D341Med (cell line): ENCODE results near the gene KRT74.
"Not testable (repeated sequence)": the region's sequence is repeated elsewhere in the genome, so short reads cannot be mapped to it uniquely, and the experiment has no call there.

Source experiments
- DNase-seq: peaks from one replicate; pipeline ENCODE4 v3.0.0; 2012; ENCODE audit warnings: low spot score

KRT74 gene

DNA sequence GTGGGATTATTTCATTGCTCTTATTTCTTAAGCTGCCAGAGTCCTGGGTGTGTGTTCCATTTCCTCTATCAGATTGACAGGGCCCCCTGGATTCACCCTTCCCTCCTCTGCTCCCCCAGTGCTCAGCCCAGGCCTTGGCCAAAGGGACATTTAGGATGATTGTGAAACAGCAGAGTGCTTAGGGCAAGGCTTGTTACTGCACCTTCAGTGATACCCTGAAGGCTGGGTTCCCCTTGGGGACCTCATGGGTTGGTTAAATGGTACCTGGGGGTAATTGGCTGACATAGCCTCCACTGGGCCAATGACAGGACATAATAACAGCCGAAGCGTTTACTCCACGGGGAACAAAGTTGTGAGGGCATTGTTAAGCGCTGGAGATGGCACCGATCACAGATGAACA, 28.9 kb upstream of the KRT74 start:
- no peak for DNase-seq

DNA sequence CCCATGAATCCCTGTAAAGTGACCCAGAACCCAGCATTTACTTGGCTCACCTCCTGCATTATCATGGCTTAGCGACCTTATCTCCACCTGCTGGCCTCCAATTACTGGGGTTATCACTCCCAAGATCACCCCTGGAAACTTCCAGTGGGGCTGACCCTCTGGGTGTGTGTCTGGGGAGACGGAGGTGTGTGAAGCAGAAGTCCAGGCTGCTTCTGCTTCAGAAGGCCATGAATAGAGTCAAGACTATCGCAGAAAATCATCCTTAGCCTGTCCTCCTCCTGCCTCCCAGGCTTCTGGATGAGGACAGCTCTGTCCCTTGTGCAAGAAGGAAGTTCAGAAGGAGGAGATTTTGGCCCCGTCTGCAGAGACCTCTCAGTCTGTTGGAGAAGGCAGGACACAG, 28.0 kb upstream of the KRT74 start:
- peak; percentile 5 for DNase-seq

DNA sequence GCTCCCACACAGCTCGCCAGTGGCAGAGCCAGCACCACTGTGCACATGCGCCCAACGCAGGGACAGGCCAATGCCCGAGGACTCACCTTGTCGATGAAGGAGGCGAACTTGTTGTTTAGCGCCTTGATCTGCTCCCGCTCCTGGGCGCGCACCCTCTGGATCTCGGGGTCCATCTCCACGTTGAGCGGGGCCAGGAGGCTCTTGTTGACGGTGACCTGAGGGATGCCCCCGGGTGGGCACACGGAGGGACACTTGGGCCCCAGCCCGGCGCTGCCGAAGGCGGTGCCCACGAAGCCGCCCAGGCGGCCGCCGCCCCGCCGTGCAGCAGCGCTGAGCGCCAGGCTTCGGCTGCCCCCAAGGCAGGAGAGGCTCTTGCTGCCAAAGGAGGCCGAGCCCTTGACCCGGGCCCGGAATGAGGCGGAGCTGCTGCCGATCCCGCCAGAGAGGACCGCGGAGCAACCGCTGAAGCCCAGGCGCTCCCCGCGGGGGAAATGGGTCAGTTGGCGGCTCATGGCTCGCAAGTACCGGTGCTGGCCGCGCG, 27.4 kb upstream of the KRT74 start, which contains the start of gene KRT72:
TSS of gene KRT72 (minus strand) at position 523 of the 541 bp plus-strand sequence. CDS start at position 512, 11 bp downstream.
- no peak for DNase-seq

DNA sequence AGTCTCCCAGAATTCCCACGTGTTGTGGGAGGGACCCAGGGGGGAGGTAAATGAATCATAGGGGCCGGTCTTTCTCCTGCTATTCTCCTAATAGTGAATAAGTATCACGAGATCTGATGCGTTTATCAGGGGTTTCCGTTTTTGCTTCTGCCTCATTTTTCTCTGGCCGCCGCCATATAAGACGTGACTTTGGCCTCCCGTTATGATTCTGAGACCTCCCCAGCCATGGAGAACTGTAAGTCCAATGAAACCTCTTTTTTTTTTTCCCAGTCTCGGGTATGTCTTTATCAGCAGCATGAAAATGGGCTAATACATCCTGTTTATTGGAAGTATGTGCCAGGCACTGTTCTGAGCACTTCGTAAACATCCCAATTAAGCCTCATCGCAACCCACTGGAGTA, 26.8 kb upstream of the KRT74 start:
- DNase-seq, result no peak

DNA sequence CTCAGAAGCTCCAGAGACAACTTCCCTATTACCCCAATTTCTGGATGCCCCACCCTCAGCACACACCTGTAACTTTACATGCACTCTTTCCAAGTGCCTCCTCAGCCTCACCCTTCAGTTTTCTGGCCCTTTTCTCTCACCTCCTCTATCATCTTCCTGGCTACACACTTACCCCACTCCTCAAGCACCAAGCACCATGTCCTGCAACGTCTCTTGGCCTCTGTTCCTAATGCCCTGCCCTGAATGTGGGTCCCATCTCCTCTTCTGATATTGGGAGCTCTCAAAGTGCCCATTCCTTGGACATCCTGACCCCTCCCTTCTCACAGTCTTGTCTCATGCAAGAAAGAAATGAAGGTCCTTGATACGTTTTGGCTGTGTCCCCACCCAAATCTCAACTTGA, 26.4 kb upstream of the KRT74 start:
- no peak for DNase-seq

DNA sequence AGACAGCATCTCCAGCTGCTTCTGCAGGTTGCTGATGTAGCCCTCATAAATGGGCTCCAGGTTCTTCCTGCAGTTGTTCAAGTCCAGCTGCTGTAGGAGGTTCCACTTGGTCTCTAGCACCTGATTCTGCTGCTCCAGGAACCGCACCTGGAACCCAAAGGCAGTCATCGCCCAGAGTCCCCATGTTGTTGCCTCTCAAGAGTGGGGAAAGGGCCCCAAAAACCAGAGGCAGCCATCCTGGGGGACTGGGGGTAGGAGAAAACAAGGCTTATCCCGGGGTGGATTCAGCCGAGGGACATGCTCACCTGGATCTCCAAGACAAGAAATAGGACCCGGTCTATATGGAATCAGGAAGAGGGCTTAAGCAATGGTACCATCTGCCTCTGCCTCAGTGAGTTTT, 25.3 kb upstream of the KRT74 start:
- DNase-seq, result no peak

DNA sequence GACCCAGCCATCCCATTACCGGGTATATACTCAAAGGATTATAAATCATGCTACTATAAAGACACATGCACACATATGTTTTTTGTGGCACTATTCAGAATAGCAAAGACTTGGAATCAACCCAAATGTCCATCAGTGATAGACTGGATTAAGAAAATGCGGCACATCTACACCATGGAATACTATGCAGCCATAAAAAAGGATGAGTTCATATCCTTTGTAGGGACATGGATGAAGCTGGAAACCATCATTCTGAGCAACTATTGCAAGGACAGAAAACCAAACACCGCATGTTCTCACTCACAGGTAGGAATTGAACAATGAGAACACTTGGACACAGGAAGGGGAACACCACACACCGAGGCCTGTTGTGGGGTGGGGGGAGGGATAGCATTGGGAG, 20.6 kb upstream of the KRT74 start:
- DNase-seq, result not testable (repeated sequence)

DNA sequence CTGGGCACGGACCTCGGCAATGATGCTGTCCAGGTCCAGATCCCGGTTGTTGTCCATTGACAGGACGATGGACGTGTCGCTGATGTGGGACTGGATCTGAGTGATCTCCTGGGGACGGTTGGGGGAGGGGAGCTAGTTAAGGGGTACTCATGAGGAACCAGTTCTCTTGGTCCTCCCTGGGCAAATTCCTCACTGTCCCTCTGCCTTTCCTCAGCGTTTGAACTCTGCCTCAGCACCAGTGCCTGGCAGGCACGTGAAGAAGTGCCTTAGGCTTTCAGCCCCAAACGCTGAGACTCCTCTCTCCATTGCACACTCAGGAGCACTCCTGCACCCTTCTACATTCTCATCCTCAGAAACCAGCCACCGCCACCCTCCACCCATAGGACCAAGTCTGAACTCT, 17.9 kb upstream of the KRT74 start:
- no peak for DNase-seq

DNA sequence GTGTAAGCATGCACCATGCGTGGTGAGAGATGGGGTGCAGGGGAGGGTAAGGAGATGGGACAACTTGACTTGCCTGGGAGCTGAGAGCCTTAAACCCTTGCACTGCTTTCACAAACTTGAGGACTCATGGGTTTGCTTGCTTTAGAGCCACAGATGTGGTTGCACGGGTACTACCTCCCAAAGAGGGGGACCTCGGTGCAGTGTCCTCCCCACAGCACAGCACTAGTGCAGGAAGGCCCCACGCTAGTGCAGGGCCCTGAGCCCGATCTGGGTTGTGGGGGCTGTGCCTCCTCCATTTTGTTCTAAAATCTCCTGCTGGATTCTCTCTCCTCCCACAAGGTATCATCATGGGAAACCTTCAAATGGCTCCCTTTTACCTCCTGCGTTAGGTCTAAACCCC, 16.4 kb upstream of the KRT74 start:
- DNase-seq, result no peak

DNA sequence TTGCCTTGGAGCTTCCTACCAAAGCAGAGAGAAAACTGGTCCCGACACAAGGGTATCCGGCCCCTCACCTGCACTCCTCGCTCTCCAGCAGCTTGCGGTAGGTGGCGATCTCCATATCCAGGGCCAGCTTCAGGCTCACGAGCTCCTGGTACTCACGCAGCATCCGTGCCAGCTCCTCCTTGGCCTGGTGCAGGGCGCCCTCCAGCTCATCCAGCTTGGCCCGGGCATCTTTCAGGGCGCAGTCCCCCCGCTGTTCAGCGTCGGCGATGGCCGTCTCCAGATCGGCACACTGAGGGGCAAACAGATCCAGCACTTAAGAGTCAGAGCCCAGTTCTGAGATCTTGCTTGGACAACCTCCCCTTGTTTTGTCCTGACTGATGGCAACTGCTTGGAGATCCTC, 13.9 kb upstream of the KRT74 start:
- no peak for DNase-seq

DNA sequence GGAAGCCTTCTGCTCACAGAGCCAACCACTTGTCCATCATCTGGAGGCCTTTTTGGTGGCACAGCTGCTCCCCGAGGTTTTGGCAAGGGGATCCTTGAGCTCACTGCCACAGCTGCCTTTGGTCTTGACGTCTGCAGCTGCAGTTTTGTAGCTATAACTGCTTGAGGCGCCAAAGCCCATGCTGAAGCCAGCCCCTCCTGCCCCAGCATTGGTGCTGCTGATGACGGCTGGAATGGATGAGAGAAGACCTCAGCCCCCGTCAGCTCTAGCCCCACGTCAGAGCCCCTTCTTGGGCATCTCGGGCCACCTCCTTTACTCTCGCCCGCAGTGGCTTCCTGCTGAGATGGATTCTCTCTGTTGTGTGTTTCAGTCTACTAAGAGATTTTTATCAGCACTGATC, 12.3 kb upstream of the KRT74 start:
- no peak for DNase-seq

DNA sequence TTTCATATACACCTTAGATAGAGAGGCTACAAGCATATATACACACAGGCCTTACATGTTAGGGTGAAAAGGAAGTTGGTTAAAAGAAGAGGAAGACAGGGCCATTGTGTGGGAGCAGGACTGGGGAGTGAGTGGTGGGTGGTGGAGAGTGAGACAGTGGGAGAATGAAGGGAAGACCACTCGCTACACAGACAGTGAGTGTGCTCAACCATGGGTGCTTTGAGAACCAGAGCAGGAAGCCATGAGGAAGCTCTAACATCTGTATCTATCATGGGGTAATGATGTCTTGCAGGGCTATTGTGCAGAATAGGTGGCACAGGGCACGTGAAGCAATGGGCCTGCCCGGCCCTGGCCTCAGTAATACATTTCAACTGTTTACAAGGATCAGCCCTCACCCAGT, 11.4 kb upstream of the KRT74 start:
- DNase-seq, result no peak

DNA sequence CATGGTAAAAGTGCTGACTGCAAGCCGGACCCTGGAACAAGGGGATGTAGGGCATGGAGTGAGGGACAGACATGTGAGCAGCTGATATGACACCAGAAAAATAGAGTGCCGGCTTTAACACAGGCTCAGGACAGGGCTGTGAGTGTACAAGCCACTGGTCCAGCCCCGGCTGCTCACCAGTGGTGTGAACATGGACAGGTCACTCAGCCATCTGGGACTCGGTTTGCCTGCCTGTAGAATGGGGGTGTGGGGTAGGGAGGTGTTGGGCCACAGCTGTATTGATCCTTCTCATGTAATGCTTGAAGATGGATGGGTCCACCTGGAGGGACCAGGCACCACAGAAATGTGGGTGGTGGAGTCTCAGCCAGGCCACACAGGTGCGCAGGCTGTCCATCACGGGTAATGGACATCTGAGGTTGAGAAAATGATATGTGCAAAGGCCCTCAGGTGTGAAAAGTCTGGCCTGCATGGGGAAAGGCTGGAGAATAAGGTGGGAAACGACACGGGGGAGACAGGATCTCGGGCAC, 10.6 kb upstream of the KRT74 start:
- no peak for DNase-seq

DNA sequence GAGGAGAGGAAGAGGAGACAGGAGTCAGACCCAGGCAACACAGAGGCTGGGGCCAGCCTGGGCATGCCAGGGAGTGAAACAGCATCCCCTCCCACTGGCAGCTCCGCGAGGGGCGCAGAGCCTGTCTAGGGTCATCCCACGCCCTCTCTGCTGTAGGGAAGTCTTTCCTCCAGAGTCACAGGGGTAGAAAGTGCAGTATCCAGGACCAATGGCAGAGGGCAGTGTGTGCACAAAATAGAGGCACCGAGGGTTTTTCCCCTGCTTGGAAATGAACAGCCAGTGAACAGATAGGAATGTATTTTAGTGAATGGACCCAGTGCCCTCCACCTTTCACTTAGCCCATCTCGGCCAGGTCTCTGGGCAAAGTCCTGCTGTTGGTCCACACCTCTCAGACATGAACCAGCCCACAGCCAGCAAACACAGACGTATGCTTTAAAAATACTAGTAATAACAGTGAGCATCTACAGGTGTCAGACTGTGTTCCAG, 9.4 kb upstream of the KRT74 start:
- peak; percentile 71 for DNase-seq

DNA sequence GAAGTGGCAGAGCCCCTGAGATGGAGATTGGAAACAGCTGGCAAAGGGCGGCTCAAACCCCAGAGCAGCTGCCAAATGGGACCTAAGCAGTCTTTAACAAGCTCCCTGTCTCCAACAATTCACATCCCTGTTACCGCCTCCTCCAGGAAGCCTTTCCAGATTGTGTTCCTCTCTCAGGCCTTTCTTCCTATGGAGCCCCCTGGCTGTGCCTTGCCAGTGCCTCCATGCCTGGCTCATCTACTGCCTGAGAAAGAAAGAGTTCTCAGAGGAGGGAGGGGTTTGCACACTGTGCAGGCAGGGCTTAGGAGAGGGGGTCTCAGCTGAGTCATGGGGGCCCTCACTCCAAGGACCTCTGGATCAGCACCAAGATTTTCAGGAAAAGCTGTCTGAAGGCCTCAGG, 8.8 kb upstream of the KRT74 start:
- no peak for DNase-seq

DNA sequence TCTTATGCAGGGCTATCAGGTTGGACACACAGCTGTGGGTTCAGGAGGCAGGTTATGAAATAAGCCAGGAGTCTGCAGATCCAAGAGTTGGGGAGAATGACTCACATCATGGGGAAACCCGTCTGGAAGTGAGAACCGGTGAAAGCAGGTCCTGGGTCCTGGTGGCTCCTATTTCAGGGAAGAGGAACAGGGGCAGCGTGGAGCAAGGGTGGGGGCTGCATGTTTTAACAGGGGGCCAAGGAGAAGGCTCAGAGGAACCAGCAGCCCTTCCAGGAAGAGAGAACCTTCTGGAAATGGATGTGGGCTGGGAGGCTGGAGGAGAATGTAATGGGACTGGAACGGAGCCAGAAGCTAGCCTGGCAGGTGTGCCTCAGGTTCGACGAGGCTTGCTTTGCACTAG, 7.8 kb upstream of the KRT74 start:
- no peak for DNase-seq

DNA sequence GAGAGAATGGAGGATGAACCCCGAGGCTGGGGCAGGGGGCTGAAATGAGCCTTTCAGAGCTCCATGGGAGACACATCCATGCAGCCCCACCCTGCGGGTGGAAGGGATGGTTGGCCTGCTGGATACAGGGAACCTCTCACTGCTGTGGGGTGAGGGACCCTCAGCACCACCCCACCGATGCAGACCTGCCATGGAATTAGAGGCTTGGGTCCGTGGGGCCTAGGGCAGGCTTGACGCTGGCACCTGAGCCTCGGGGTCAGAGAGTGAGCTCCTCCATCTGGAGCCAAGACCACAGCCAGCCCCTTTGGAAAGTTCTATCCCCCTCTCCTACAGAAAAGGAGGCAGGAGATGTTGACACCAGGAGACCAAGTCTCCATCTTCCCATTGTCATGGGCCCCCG, 7.4 kb upstream of the KRT74 start:
- no peak for DNase-seq

DNA sequence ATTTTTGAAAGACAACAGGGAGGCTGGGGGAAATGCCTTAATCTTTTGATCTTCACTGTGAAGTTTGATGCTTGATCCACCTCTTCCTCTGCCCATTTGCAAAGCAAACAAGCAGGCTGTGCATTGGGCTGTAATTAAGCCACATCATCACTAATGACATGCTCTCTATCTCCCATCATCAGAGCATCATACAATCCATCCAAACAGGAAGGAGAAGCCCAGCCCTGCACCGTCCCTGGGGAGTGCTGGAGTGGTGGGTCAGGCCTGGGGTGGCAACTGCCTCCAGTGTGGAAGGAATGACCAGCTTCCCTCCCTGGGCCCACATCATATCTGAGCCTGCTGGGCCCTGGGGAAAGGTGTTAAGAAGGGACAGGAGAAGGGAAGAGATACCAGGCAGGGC, 6.9 kb upstream of the KRT74 start:
- DNase-seq, result no peak

DNA sequence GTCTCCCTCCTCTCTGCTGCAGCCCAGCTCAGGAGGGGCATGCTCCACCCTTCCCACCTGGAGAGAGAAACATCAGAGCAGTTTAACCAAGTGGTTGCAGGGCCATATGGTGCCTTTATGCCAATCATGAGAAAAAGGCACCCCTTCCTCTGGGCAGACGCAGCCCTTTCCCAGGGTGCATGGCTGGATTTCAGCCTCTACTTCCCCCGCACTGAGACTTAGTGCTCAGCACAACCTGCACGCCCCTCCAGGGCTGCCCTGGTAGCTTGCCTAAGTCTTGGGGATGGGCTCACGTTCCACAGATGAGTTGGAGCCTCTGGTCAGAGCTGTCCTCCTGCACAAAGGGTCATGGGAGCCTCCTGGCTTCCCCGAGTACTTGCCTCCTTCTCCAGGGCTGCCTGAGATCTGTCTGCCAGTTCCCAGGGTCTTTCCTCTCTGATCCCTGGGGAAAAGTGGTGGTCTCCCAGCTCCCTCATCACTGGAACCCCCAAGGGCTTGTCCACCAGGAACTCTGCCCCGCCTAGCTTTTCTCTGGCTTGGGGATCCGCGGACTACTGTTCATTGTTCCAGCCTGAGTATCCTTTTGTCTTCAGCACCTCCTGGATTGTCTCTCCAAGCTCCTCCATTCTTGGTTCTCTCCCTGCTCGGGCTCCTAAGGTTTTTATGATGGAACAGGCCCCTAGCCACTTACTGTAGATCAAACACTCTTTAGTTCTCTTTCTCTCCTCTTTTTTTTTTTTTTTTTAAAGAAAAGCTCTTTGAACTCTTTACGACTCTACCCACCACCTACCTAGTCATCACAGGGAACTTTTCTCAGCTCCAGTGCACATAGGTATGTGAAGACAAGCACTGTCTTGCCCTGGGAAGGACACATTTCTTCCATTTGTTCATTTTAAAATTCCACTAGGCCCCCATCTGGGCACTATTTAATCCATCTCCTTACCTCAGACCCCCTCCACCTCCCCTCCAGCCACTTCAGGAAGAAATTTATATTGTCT, 6.1 kb upstream of the KRT74 start:
- DNase-seq, result no peak

DNA sequence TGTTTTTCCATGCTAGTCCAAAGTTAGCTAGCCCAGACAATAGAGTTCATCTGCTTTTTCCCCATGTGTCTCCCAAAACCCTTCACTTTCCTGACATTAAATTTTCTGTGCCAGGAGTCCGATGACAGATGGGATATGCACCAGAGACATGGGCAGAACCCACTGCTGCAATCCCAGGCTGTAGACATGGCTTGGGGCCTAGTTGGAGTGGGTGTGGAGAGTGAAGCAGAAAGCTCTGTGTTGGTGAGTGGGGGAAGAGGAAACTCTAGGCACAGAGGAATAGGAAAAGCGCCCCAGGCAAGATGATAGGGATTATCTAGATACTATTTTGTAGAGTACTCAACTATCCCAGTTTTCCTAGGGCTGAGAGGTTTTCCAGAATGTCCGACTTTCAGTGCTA, 4.8 kb upstream of the KRT74 start:
- no peak for DNase-seq

DNA sequence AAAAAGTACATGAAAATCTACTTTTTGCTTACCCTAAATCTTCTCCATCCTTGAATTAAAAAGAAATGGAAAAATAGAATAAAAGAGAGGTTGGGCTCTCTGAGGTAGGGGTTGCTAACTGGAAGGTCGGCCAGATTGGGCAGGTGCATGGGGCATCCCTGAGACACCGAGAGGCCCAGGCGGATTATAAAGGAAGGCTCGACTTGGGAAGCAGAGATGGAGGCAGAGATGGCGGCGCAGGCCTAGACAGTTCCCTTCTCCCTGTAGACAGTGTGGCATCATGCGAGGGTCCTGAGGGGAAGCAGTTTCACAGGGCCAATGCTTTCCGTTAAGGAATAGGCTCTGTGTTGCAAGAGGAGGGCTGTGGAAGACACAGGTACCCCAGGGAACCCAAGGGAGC, 3.7 kb upstream of the KRT74 start:
- no peak for DNase-seq

DNA sequence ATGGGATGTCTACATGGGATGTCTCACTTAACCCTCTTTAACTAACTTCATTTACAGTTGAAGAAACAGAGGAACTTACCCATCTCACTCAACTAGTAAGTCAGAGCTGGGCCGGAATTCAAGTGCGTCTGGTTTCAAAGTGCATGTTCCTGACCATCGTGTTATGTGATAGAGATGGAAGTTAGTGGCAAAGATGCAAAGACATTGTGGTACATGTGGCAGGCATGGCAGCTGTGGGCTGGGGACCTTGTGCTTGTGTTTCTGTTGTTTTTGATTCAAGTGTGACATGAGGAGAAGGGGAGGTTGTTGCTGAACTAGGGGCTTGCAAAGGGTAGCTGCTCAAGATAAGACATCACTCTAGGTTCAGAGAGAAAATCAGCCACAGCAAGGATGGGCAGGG, 2.3 kb upstream of the KRT74 start:
- DNase-seq, result no peak

DNA sequence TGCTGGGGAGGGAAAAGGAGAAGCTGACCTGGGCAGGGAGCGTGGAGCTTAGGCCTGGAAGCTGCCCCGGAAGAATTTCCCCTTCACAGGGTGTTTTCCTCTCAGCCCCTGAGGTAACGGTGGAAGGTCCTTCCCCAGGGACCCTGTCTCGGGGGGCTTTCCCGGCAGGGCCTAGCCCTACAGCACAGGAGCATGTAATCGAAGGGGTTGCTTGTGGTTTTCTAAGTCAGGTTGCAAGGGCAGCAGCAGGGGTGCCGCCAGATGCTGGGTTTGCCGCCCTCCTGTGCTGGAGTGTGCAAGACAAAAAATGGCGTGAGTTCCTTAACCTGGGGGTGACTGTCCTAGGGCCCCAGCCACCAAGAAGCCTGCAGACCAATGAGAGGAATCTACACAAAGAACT, 1.6 kb upstream of the KRT74 start:
- no peak for DNase-seq
